H1 (cell line): ENCODE data around the gene PRKAA2. TPM values are rescaled to one million over a fixed set of nuclear protein-coding genes. Genes with fewer than 3 reads are reported as not detected.

Experiments used
- CTCF ChIA-PET: fragments of 300-600 bp; sonication (Branson Sonifier 250); formaldehyde crosslinking; loops from one replicate; lab custom pipeline; 2021; ENCODE audit not compliant: partially characterized antibody; lab: Charles Lee
- POLR2A ChIA-PET: fragments of 300-600 bp; sonication (Branson Sonifier 250); formaldehyde crosslinking; loops from one replicate; lab custom pipeline; 2021; ENCODE audit warnings: inconsistent platforms; ENCODE audit not compliant: partially characterized antibody; lab: Charles Lee
- DNase-seq, 2 experiments: peaks; one replicate each; pipeline versions ENCODE4 v3.0.0 to v3.0.0-alpha.2; 2010 to 2022; ENCODE audit warnings: low spot score in 2 of 2, low read depth in 1 of 2, mixed read lengths in 1 of 2
- FAIRE-seq: peaks from 2 replicates; lab custom pipeline; 2011; peaks lifted over from hg19 to GRCh38; lab: Jason Lieb, UNC
- H2AFZ ChIP-seq: 2 replicates; pipeline ENCODE4 v1.8.1; 2012; ENCODE audit warnings: low read length, inconsistent platforms
- H2AK5ac ChIP-seq: 2 replicates; pipeline ENCODE4 v1.6.1; 2013; ENCODE audit warnings: low read depth, low read length
- H2BK120ac ChIP-seq: replicated peaks from 2 replicates; pipeline ENCODE3; 2013; ENCODE audit warnings: low read depth, low read length, inconsistent platforms
- H2BK12ac ChIP-seq: 2 replicates; pipeline ENCODE4 v1.6.1; 2013; ENCODE audit warnings: low read depth, low read length
- H2BK15ac ChIP-seq: 2 replicates; pipeline ENCODE4 v1.6.1; 2013; ENCODE audit warnings: low read length
- H2BK20ac ChIP-seq: 2 replicates; pipeline ENCODE4 v1.6.1; 2013; ENCODE audit warnings: low read length
- H2BK5ac ChIP-seq: 2 replicates; pipeline ENCODE4 v1.6.1; 2013; ENCODE audit warnings: low read depth, low read length
- H3K14ac ChIP-seq: 2 replicates; pipeline ENCODE4 v1.6.1; 2013; ENCODE audit warnings: inconsistent platforms; ENCODE audit not compliant: insufficient read length
- H3K18ac ChIP-seq: 2 replicates; pipeline ENCODE4 v1.6.1; 2013; ENCODE audit warnings: low read length; ENCODE audit errors: extremely low read depth
- H3K23ac ChIP-seq: 2 replicates; pipeline ENCODE4 v1.6.1; 2013; ENCODE audit warnings: inconsistent platforms; ENCODE audit not compliant: insufficient read length
- H3K23me2 ChIP-seq: 2 replicates; pipeline ENCODE4 v1.6.1; 2013; ENCODE audit warnings: low read depth, low read length
- H3K27ac ChIP-seq: 2 replicates; pipeline ENCODE4 v1.6.1; 2011; ENCODE audit warnings: low read depth, low read length, inconsistent platforms
- H3K27me3 ChIP-seq, 4 experiments: replicated peaks in 1 of 4; 1 replicate in 1 of 4; 2 replicates in 3 of 4; pipeline versions ENCODE4 v1.6.1 to v1.8.1; 2011 to 2013; ENCODE audit warnings: low read length in 3 of 4, mild to moderate bottlenecking in 3 of 4, inconsistent platforms in 2 of 4, mixed read lengths in 2 of 4, moderate library complexity in 1 of 4; ENCODE audit not compliant: control insufficient read depth in 3 of 4, insufficient read depth in 3 of 4; ENCODE audit errors: extremely low read depth in 1 of 4
- H3K36me3 ChIP-seq, 4 experiments: 2 replicates each; pipeline versions ENCODE4 v1.6.1 to v1.8.1; 2011 to 2013; ENCODE audit warnings: mild to moderate bottlenecking in 4 of 4, low read length in 3 of 4, moderate library complexity in 2 of 4, control low read depth in 1 of 4, inconsistent platforms in 1 of 4; ENCODE audit not compliant: insufficient read depth in 4 of 4, control insufficient read depth in 2 of 4
- H3K4ac ChIP-seq: replicated peaks from 2 replicates; pipeline ENCODE3; 2013; ENCODE audit warnings: low read length, low read depth, mixed read lengths, inconsistent platforms; ENCODE audit not compliant: insufficient read length
- H3K4me1 ChIP-seq, 4 experiments: replicated peaks in 1 of 4; 1 replicate in 1 of 4; 2 replicates in 3 of 4; pipeline versions ENCODE4 v1.6.1 to v1.8.1; 2011 to 2013; ENCODE audit warnings: low read length in 3 of 4, inconsistent platforms in 2 of 4, mixed read lengths in 1 of 4; ENCODE audit not compliant: insufficient read depth in 4 of 4, control insufficient read depth in 3 of 4
- H3K4me2 ChIP-seq, 2 experiments: 2 replicates each; pipeline versions ENCODE4 v1.6.1 to v1.8.1; 2011 to 2013; ENCODE audit warnings: low read depth in 2 of 2, low read length in 2 of 2, control low read depth in 1 of 2, inconsistent platforms in 1 of 2, mild to moderate bottlenecking in 1 of 2; ENCODE audit not compliant: insufficient read depth in 1 of 2
- H3K4me3 ChIP-seq, 4 experiments: fragments of 200-600, 300-600 bp in 1 of 4; sonication (generic), shearing (Covaris generic), sonication (Bioruptor Twin) in 1 of 4; 2 replicates each; pipeline versions ENCODE4 v1.5.1 to v1.8.1; 2011 to 2016; ENCODE audit warnings: low read length in 4 of 4, low read depth in 3 of 4, control low read depth in 2 of 4, inconsistent platforms in 2 of 4, mild to moderate bottlenecking in 2 of 4, mixed read lengths in 1 of 4, moderate library complexity in 1 of 4; ENCODE audit not compliant: insufficient read depth in 2 of 4; ENCODE audit errors: extremely low read depth in 1 of 4
- H3K56ac ChIP-seq: replicated peaks from 2 replicates; pipeline ENCODE3; 2013; ENCODE audit warnings: low read depth, mild to moderate bottlenecking, mixed read lengths, low read length, inconsistent platforms; ENCODE audit not compliant: insufficient read length
- H3K79me1 ChIP-seq: 2 replicates; pipeline ENCODE4 v1.6.1; 2013; ENCODE audit warnings: low read depth, low read length, control low read depth
- H3K79me2 ChIP-seq, 2 experiments: 2 replicates each; pipeline versions ENCODE4 v1.6.1 to v1.8.1; 2012 to 2013; ENCODE audit warnings: low read length in 2 of 2, mild to moderate bottlenecking in 2 of 2, inconsistent platforms in 1 of 2; ENCODE audit not compliant: insufficient read depth in 2 of 2, control insufficient read depth in 1 of 2
- H3K9ac ChIP-seq, 4 experiments: replicated peaks in 1 of 4; 1 replicate in 1 of 4; 2 replicates in 3 of 4; pipeline versions ENCODE4 v1.6.1 to v1.8.1; 2011 to 2013; ENCODE audit warnings: low read depth in 3 of 4, low read length in 3 of 4, control low read depth in 2 of 4, mild to moderate bottlenecking in 2 of 4, moderate library complexity in 2 of 4, inconsistent platforms in 1 of 4; ENCODE audit errors: extremely low read depth in 1 of 4
- H3K9me3 ChIP-seq, 2 experiments: 2 replicates each; pipeline versions ENCODE4 v1.6.1 to v1.8.1; 2012 to 2013; ENCODE audit warnings: mild to moderate bottlenecking in 2 of 2, moderate library complexity in 2 of 2, control low read depth in 1 of 2, inconsistent platforms in 1 of 2, low read depth in 1 of 2, low read length in 1 of 2, mixed read lengths in 1 of 2; ENCODE audit not compliant: insufficient read depth in 2 of 2
- H4K20me1 ChIP-seq, 2 experiments: replicated peaks in 1 of 2; 2 replicates each; pipeline versions ENCODE3 to v1.8.1; 2011 to 2013; ENCODE audit warnings: inconsistent platforms in 2 of 2, low read length in 2 of 2, mild to moderate bottlenecking in 1 of 2; ENCODE audit not compliant: insufficient read depth in 2 of 2, control insufficient read depth in 1 of 2
- H4K5ac ChIP-seq: 2 replicates; pipeline ENCODE4 v1.6.1; 2013; ENCODE audit warnings: low read length, low read depth, mixed read lengths, inconsistent platforms; ENCODE audit not compliant: insufficient read length
- H4K8ac ChIP-seq: 2 replicates; pipeline ENCODE4 v1.8.0; 2013; ENCODE audit warnings: mild to moderate bottlenecking, moderate library complexity, low read length, inconsistent platforms; ENCODE audit not compliant: insufficient read depth; ENCODE audit errors: extremely low read depth
- H4K91ac ChIP-seq: replicated peaks from 2 replicates; pipeline ENCODE3; 2013; ENCODE audit warnings: low read length, mixed read lengths, inconsistent platforms; ENCODE audit not compliant: insufficient read length
- CEBPB ChIP-seq: IDR thresholded peaks from 2 replicates; pipeline ENCODE4 v1.6.1; 2012; ENCODE audit warnings: low read depth, low read length
- CREB1 ChIP-seq: IDR thresholded peaks from 2 replicates; pipeline ENCODE4 v1.6.1; 2012; ENCODE audit warnings: inconsistent platforms
- EGR1 ChIP-seq: IDR thresholded peaks from 2 replicates; pipeline ENCODE4 v1.6.1; 2011; ENCODE audit warnings: low read depth, low read length, borderline replicate concordance
- GABPA ChIP-seq: IDR thresholded peaks from 2 replicates; pipeline ENCODE4 v1.6.1; 2011; ENCODE audit warnings: mild to moderate bottlenecking, low read length, moderate library complexity, borderline replicate concordance; ENCODE audit not compliant: insufficient read depth
- HDAC2 ChIP-seq, 2 experiments: fragments of 300-600 bp in 1 of 2; sonication (generic) in 1 of 2; IDR thresholded peaks; 2 replicates each; pipeline ENCODE4 v1.6.1; 2011 to 2012; ENCODE audit warnings: low read depth in 2 of 2, low read length in 2 of 2, mild to moderate bottlenecking in 2 of 2, moderate library complexity in 2 of 2, borderline replicate concordance in 1 of 2, inconsistent platforms in 1 of 2
- RXRA ChIP-seq: IDR thresholded peaks from 2 replicates; pipeline ENCODE4 v1.6.1; 2011; ENCODE audit warnings: low read depth, mild to moderate bottlenecking, low read length, moderate library complexity; ENCODE audit not compliant: insufficient read depth
- SAP30 ChIP-seq: fragments of 300-600 bp; sonication (generic); IDR thresholded peaks from 2 replicates; pipeline ENCODE4 v1.7.1; 2012; ENCODE audit warnings: low read length, moderate library complexity, mild to moderate bottlenecking, inconsistent platforms; ENCODE audit not compliant: insufficient read depth, insufficient replicate concordance
- SIRT6 ChIP-seq: IDR thresholded peaks from one replicate; pipeline ENCODE4 v1.7.1; 2012; ENCODE audit warnings: low read length, inconsistent platforms
- SP4 ChIP-seq: IDR thresholded peaks from 2 replicates; pipeline ENCODE4 v1.6.1; 2012; ENCODE audit warnings: low read length, inconsistent platforms
- TAF7 ChIP-seq: optimal IDR thresholded peaks from 2 replicates; pipeline ENCODE3; 2011; ENCODE audit warnings: low read depth, mild to moderate bottlenecking, inconsistent platforms, low read length, moderate library complexity, borderline replicate concordance
- TEAD4 ChIP-seq: IDR thresholded peaks from 2 replicates; pipeline ENCODE4 v1.6.1; 2012; ENCODE audit warnings: low read depth, low read length, inconsistent platforms, mixed read lengths
- WGBS, 2 experiments: shearing (Covaris generic) in 1 of 2; methylation state at CpG; one replicate each; pipeline versions ENCODE4 v1.1.6 to v1.1.7; 2013 to 2015; ENCODE audit warnings: low lambda C conversion rate in 2 of 2, mixed read lengths in 2 of 2, inconsistent platforms in 1 of 2, low coverage in 1 of 2, missing lambda C conversion rate in 1 of 2; ENCODE audit not compliant: insufficient replicate concordance in 2 of 2, insufficient coverage in 1 of 2, insufficient read length in 1 of 2; ENCODE audit errors: extremely low coverage in 1 of 2, missing lambda C conversion rate in 1 of 2; 5-methylcytosine and 5-hydroxymethylcytosine counted together
- polyA plus RNA-seq, 7 experiments: library from polyadenylated mRNA; depleted of rRNA in 3 of 7; stranded (reverse) in 5 of 7; unstranded in 2 of 7; fragments of >200 nt in 5 of 7; fragments of 200-250 nt in 2 of 7; gene quantifications; 1 replicate in 5 of 7; 2 replicates in 1 of 7; 4 replicates in 1 of 7; pipeline versions ENCODE4 v1.2.1 to v1.2.3, GENCODE V29; 2011 to 2013; ENCODE audit warnings: missing spikeins in 2 of 7, mixed read lengths in 2 of 7
- total RNA-seq: library from RNA; stranded (reverse); fragmentation: NEBNext Ultra II Directional; extraction: Animal tissue kit (Norgen Biotek cat#: 25700); gene quantifications from 2 replicates; pipeline ENCODE4 v1.2.1, GENCODE V29; 2021

The PRKAA2 gene
- total and polyA plus RNA-seq, 2 of the 8 experiments (the other 6 are each of a cell fraction or from before 2014, with no cell fraction given): 2.6 to 6.4 TPM

GRCh38 chr1:56715156-56715555, 70.0 kb downstream of the PRKAA2 start:
- FAIRE-seq: no peak
- no peaks in the 10 kb centered on the region for H3K23me2 ChIP-seq
- no peaks in the 10 kb centered on the region for H3K9me3 ChIP-seq
- H3K14ac ChIP-seq: no peak overlapping the region
- no peak overlapping the region for H3K56ac ChIP-seq
- no peak overlapping the region for H2BK12ac ChIP-seq
- TF ChIP-seq TEAD4 (no peak), TAF7 (no peak), SAP30 (no peak), SIRT6 (no peak), GABPA (no peak), CREB1 (no peak), HDAC2 (IDR thresholded peaks at IDR 0.05; ENCODE audit: borderline replicate concordance in 1 of 2, low read depth in 2 of 2, low read length in 2 of 2) (no peak), EGR1 (no peak), RXRA (no peak), CEBPB (no peak), SP4 (no peak)
- TF ChIP-seq, all 59 proteins: peak for 0
- Histone ChIP-seq H3K4me3 (no peak overlapping the region), H3K18ac (no peak overlapping the region), H2BK20ac (no peak overlapping the region), H2AFZ (no peak overlapping the region), H2BK5ac (no peak overlapping the region), H3K4ac (no peak overlapping the region), H4K91ac (no peak overlapping the region), H2AK5ac (no peak overlapping the region), H3K27ac (no peak overlapping the region), H4K5ac (no peak overlapping the region), H3K4me1 (no peaks in the 10 kb centered on the region), H3K9ac (no peak overlapping the region), H3K27me3 (no peaks in the 10 kb centered on the region), H4K20me1 (no peaks in the 10 kb centered on the region), H3K36me3 (no peaks in the 10 kb centered on the region), H3K79me1 (no peaks in the 10 kb centered on the region), H3K79me2 (no peaks in the 10 kb centered on the region), H2BK120ac (no peak overlapping the region), H2BK15ac (no peak overlapping the region), H3K23ac (no peak overlapping the region), H4K8ac (no peak overlapping the region), H3K4me2 (no peak overlapping the region)
- ChIA-PET POLR2A (no interaction called here), CTCF (no interaction called here)
- no peak for DNase-seq
- WGBS, 2 experiments: 75% methylated on average over 1 of the region's 1 CpG; no CpG with 5 or more reads in 1 of the 2 experiments
